SK-N-MC (cell line): ENCODE measurements around the gene MBD5.
A peak's percentile ranks its signal among the peaks of the same experiment; 100 is the strongest.

ENCODE experiments used
- DNase-seq: peaks from one replicate; pipeline ENCODE4 v3.0.0-alpha.2; 2011; ENCODE audit warnings: low read depth, low spot score
- H3K27ac ChIP-seq: fragments of 200-600 bp; sonication (generic); 2 replicates; pipeline ENCODE4 v1.5.1; 2016; ENCODE audit warnings: mixed run types
- H3K36me3 ChIP-seq: fragments of 200-600 bp; sonication (generic); 2 replicates; pipeline ENCODE4 v1.6.1; 2017; ENCODE audit warnings: antibody characterized with exemption, low read length, mixed read lengths; ENCODE audit not compliant: insufficient read depth
- H3K4me3 ChIP-seq: fragments of 200-600 bp; sonication (generic); 2 replicates; pipeline ENCODE4 v1.5.1; 2016
- H3K9ac ChIP-seq: fragments of 200-600 bp; sonication (generic); 2 replicates; pipeline ENCODE4 v1.8.0; 2017; ENCODE audit warnings: mixed run types, mixed read lengths; ENCODE audit not compliant: insufficient read length
- H3K9me3 ChIP-seq: fragments of 200-600 bp; sonication (generic); 2 replicates; pipeline ENCODE4 v1.6.1; 2017; ENCODE audit warnings: low read depth, mild to moderate bottlenecking, antibody characterized with exemption, low read length, moderate library complexity, mixed read lengths
- EZH2 ChIP-seq: fragments of 200-600 bp; sonication (generic); IDR thresholded peaks from one replicate; pipeline ENCODE4 v1.6.1; 2017; ENCODE audit warnings: antibody characterized with exemption
- FOXP2 ChIP-seq: optimal IDR thresholded peaks from 2 replicates; pipeline ENCODE3; 2011; ENCODE audit warnings: mild to moderate bottlenecking, moderate library complexity; ENCODE audit not compliant: insufficient read depth; ENCODE audit errors: extremely low read length, control extremely low read depth
- POLR2AphosphoS5 ChIP-seq: IDR thresholded peaks from 2 replicates; pipeline ENCODE4 v1.6.1; 2012; ENCODE audit warnings: mild to moderate bottlenecking, low read depth, low read length, borderline replicate concordance

Gene MBD5

DNA sequence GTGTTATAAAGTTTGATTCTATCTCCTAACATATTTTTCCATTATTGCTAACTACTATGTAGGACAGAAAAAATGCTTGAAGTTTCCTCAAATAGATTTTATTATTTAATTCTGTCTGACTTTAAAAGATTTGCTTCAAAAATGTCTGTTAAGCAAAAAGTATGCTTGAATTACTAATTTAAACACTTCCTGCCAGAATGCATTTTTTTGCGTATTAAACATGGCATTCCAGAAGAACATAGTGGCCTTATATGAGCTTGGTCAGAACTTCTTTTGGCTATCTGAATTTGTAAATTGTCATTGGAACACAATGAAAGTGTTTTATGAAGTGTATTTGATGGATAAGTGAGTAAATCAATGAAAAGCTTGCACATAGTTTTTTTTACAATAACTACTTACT is 37.8 kb downstream of the MBD5 start:
- H3K4me3 ChIP-seq: peak overlapping the region; percentile 68
- no peak for DNase-seq

GRCh38 chr2:148063633-148064032 is 42.7 kb downstream of the MBD5 start:
- Histone ChIP-seq H3K36me3 (no peaks in the 10 kb centered on the region), H3K27ac (no peak overlapping the region), H3K9me3 (no peaks in the 10 kb centered on the region), H3K4me3 (no peak overlapping the region), H3K9ac (no peak overlapping the region)
- DNase-seq: no peak
- no peak for TF ChIP-seq EZH2
- no peak for TF ChIP-seq POLR2AphosphoS5
- no peak for TF ChIP-seq FOXP2

More for the DNA sequence above, 37.8 kb downstream of the MBD5 start:
- Histone ChIP-seq H3K9ac (peak overlapping the region; percentile 70), H3K9me3 (no peaks in the 10 kb centered on the region), H3K27ac (peak overlapping the region; percentile 89), H3K36me3 (no peaks in the 10 kb centered on the region)
- TF ChIP-seq FOXP2 (no peak), POLR2AphosphoS5 (no peak), EZH2 (no peak)

DNA sequence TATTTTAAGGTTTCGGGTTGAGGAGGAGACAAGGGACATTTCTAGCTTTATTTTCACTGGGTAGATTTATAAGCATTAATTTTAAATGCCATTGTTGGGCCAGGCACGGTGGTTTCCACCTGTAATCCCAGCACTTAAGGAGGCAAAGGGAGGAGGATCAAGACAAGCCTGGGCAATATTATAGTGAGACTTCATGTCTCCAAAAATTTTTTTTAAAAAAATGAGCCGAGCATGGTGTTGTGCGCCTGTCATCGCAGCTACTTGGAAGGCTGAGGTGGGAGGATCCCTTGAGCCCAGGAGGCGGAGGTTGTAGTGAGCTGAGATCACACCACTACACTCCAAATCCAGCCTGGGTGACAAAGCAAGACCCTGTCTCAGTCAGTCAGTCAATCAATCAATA is 45.0 kb downstream of the MBD5 start:
- Histone ChIP-seq H3K36me3 (no peaks in the 10 kb centered on the region), H3K27ac (no peak overlapping the region), H3K9ac (no peak overlapping the region), H3K9me3 (no peaks in the 10 kb centered on the region), H3K4me3 (no peak overlapping the region)
- TF ChIP-seq POLR2AphosphoS5: no peak
- no peak for TF ChIP-seq FOXP2
- DNase-seq: no peak

DNA sequence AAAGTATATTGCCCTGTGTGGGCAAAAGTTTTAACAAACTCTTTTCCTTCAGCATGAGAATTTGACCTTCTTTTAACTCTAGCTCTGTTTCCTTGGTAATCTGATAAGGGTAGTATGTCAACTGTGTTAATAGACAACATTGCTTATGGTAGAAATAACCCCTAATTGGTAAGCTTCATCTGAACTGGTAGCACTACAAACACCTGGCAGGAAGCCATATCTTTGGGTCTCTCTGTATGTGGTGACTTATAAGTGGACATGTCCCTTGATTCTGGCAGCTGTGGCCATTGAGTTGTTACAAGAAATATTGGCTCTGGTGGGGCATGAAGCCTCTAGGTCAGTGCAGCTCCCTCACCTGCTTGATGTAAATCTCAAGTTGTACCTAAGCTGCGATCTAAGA is 46.9 kb downstream of the MBD5 start:
- Histone ChIP-seq H3K9ac (no peak overlapping the region), H3K27ac (no peak overlapping the region), H3K9me3 (no peaks in the 10 kb centered on the region), H3K4me3 (no peak overlapping the region), H3K36me3 (no peaks in the 10 kb centered on the region)
- no peak for DNase-seq
- no peak for TF ChIP-seq FOXP2
- TF ChIP-seq EZH2: no peak
- TF ChIP-seq POLR2AphosphoS5: no peak

- Histone ChIP-seq H3K9ac (no peak overlapping the region), H3K36me3 (no peaks in the 10 kb centered on the region), H3K9me3 (no peaks in the 10 kb centered on the region), H3K27ac (no peak overlapping the region), H3K4me3 (no peak overlapping the region)
- DNase-seq: no peak
- TF ChIP-seq EZH2 (no peak), FOXP2 (no peak)
These were observed 50.5 kb downstream of the MBD5 start for GRCh38 chr2:148071351-148071750.

DNA sequence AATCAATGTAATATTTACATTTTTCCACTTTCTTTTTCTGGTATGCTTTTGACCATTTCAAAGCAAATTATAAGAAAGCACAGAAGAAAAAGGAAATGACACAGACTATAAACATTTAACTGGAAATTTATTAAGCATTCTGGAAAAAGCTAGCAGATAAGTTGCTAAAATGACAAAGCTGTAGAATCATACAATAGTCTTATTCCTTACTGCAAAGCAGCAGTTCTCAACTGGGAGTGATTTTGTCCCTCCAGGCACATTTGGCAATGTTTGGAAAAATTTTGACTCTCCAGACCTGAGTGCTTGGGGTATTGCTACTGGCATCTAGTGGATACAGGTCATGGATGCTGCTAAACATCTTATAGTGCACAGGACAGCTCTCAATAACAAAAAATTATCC is 75.1 kb downstream of the MBD5 start:
- no peaks in the 10 kb centered on the region for H3K9me3 ChIP-seq
- H3K36me3 ChIP-seq: no peaks in the 10 kb centered on the region
- no peak overlapping the region for H3K9ac ChIP-seq
- no peak overlapping the region for H3K27ac ChIP-seq
- H3K4me3 ChIP-seq: no peak overlapping the region
- TF ChIP-seq EZH2 (no peak), POLR2AphosphoS5 (no peak), FOXP2 (no peak)
- no peak for DNase-seq

GRCh38 chr2:148102641-148103040 is 81.8 kb downstream of the MBD5 start:
- H3K9ac ChIP-seq: no peak overlapping the region
- TF ChIP-seq FOXP2 (no peak), EZH2 (no peak), POLR2AphosphoS5 (no peak)
- H3K4me3 ChIP-seq: no peak overlapping the region
- DNase-seq: no peak
- no peaks in the 10 kb centered on the region for H3K9me3 ChIP-seq
- H3K27ac ChIP-seq: no peak overlapping the region
- peaks cover 3% of the 10 kb centered on the region; the same call in 1 of the 2 replicates for H3K36me3 ChIP-seq

- no peak for DNase-seq
- Histone ChIP-seq H3K9me3 (no peaks in the 10 kb centered on the region), H3K4me3 (no peak overlapping the region), H3K9ac (no peak overlapping the region), H3K27ac (no peak overlapping the region), H3K36me3 (peaks cover 3% of the 10 kb centered on the region; the same call in 1 of the 2 replicates)
- TF ChIP-seq POLR2AphosphoS5: no peak
- no peak for TF ChIP-seq EZH2
- no peak for TF ChIP-seq FOXP2
These were observed 83.1 kb downstream of the MBD5 start for GRCh38 chr2:148103946-148104345.

DNA sequence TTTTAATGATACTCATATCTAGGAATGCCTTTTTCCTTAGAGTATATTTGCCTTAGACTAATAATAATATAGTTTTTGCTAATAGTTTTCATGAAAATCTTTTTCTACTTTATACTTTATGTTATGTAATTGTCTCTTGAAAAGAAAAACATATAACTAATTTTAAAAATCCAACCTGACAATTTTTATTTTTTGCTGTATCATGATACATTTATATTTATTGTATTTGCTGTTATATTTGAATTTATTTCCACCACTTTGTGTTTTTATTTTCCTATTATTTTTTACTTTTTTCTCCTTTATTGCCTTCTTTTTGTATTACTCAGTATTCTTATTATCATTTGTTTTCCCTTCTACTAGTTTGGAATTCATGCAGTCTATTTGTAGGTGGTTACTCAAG is 85.4 kb downstream of the MBD5 start:
- H3K9ac ChIP-seq: no peak overlapping the region
- no peak for DNase-seq
- TF ChIP-seq POLR2AphosphoS5: no peak
- no peak for TF ChIP-seq EZH2
- no peak for TF ChIP-seq FOXP2
- H3K27ac ChIP-seq: no peak overlapping the region
- H3K9me3 ChIP-seq: no peaks in the 10 kb centered on the region
- H3K36me3 ChIP-seq: peaks cover 3% of the 10 kb centered on the region; the same call in 1 of the 2 replicates
- no peak overlapping the region for H3K4me3 ChIP-seq
